KMS-11 (cell line): Measurements from ENCODE around the gene MCUB.

Experiments
- H2AFZ ChIP-seq: fragments of 200-600 bp; sonication (generic); 2 replicates; pipeline ENCODE4 v1.6.1; 2016; ENCODE audit warnings: antibody characterized with exemption, mixed run types, low read depth
- H3K27ac ChIP-seq: fragments of 200-600 bp; sonication (generic); 2 replicates; pipeline ENCODE4 v1.6.1; 2016; ENCODE audit warnings: mild to moderate bottlenecking, mixed run types
- H3K27me3 ChIP-seq: fragments of 200-600 bp; sonication (generic); 2 replicates; pipeline ENCODE4 v1.6.1; 2017; ENCODE audit warnings: mild to moderate bottlenecking, low read depth, mixed run types, moderate library complexity; ENCODE audit not compliant: insufficient read depth
- H3K36me3 ChIP-seq: fragments of 200-600 bp; sonication (generic); 2 replicates; pipeline ENCODE4 v1.6.1; 2017; ENCODE audit warnings: mild to moderate bottlenecking, mixed run types; ENCODE audit not compliant: insufficient read depth
- H3K4me1 ChIP-seq: fragments of 200-600 bp; sonication (generic); 2 replicates; pipeline ENCODE4 v1.6.1; 2016; ENCODE audit warnings: mild to moderate bottlenecking, low read depth, mixed run types; ENCODE audit not compliant: poor library complexity, severe bottlenecking
- H3K4me2 ChIP-seq: fragments of 200-600 bp; sonication (generic); 2 replicates; pipeline ENCODE4 v1.7.0; 2016; ENCODE audit warnings: mild to moderate bottlenecking, mixed run types
- H3K4me3 ChIP-seq: fragments of 200-600 bp; sonication (generic); IDR thresholded peaks from 2 replicates; pipeline ENCODE4 v1.6.1; 2017; ENCODE audit warnings: low read depth, low read length, mixed read lengths; ENCODE audit not compliant: insufficient read depth
- H3K79me2 ChIP-seq: fragments of 200-600 bp; sonication (generic); 2 replicates; pipeline ENCODE4 v1.6.1; 2016; ENCODE audit warnings: low read depth, mixed run types; ENCODE audit not compliant: insufficient read depth
- H3K9ac ChIP-seq: fragments of 200-600 bp; sonication (generic); 2 replicates; pipeline ENCODE4 v1.6.1; 2016; ENCODE audit warnings: mild to moderate bottlenecking, mixed run types
- H4K20me1 ChIP-seq: fragments of 200-600 bp; sonication (generic); 2 replicates; pipeline ENCODE4 v1.6.1; 2016; ENCODE audit warnings: mild to moderate bottlenecking, mixed run types; ENCODE audit not compliant: insufficient read depth
- CTCF ChIP-seq: fragments of 200-600 bp; sonication (generic); conservative IDR thresholded peaks from 2 replicates; pipeline ENCODE4 v1.6.1; 2017; ENCODE audit warnings: low read depth, mild to moderate bottlenecking, antibody characterized with exemption, low read length, moderate library complexity, mixed read lengths

The MCUB gene

GRCh38 chr4:109702950-109703663 lies 143.1 kb downstream of the MCUB start, which contains the start of gene CASP6:
Gene CASP6 (minus strand): TSS chr4:109703445. CDS start chr4:109703395, 50 bp downstream.
- H3K36me3 ChIP-seq = peaks cover 3% of the 10 kb centered on the region; the same call in 1 of the 2 replicates
- peak within 1 kb of the TSS; percentile 51 for H3K4me3 ChIP-seq
- H3K4me2 ChIP-seq = peak within 1 kb of the TSS; percentile 99
- peak within 1 kb of the TSS; percentile 75 for H2AFZ ChIP-seq
- peak; percentile 57; the same call in 1 of the 2 replicates for TF ChIP-seq CTCF
- peaks cover 79% of the 10 kb centered on the region for H3K4me1 ChIP-seq
- H3K9ac ChIP-seq = peak within 1 kb of the TSS; percentile 68
- peak within 1 kb of the TSS; percentile 89 for H3K27ac ChIP-seq
- H4K20me1 ChIP-seq = no peaks in the 10 kb centered on the region
- peaks cover 34% of the 10 kb centered on the region for H3K79me2 ChIP-seq
- H3K27me3 ChIP-seq = no peaks in the 10 kb centered on the region

GRCh38 chr4:109703664-109704361 lies 143.8 kb downstream of the MCUB start:
- Histone ChIP-seq H3K9ac (peak overlapping the region; percentile 68; the same call in 1 of the 2 replicates), H3K36me3 (peaks cover 3% of the 10 kb centered on the region; the same call in 1 of the 2 replicates), H3K27ac (peak overlapping the region; percentile 89), H3K4me1 (peaks cover 80% of the 10 kb centered on the region), H4K20me1 (no peaks in the 10 kb centered on the region), H3K27me3 (no peaks in the 10 kb centered on the region), H3K79me2 (peaks cover 34% of the 10 kb centered on the region), H3K4me3 (no peak overlapping the region), H3K4me2 (peak overlapping the region; percentile 77), H2AFZ (peak overlapping the region; percentile 75)
- no peak for TF ChIP-seq CTCF

- H3K4me1 ChIP-seq = peaks cover 65% of the 10 kb centered on the region
- H3K9ac ChIP-seq = peak overlapping the region; percentile 16; the same call in 1 of the 2 replicates
- H3K36me3 ChIP-seq = no peaks in the 10 kb centered on the region
- H3K4me2 ChIP-seq = peak overlapping the region; percentile 77
- TF ChIP-seq CTCF = no peak
- no peak overlapping the region for H3K4me3 ChIP-seq
- peak overlapping the region; percentile 23; the same call in 1 of the 2 replicates for H2AFZ ChIP-seq
- H3K27me3 ChIP-seq = no peaks in the 10 kb centered on the region
- no peaks in the 10 kb centered on the region for H3K79me2 ChIP-seq
- H4K20me1 ChIP-seq = no peaks in the 10 kb centered on the region
- H3K27ac ChIP-seq = peak overlapping the region; percentile 70
Observed at GRCh38 chr4:109708435-109708834, 148.4 kb downstream of the MCUB start.

GRCh38 chr4:109708990-109709389 lies 148.9 kb downstream of the MCUB start:
- Histone ChIP-seq H3K79me2 (no peaks in the 10 kb centered on the region), H3K36me3 (no peaks in the 10 kb centered on the region), H3K4me2 (peak overlapping the region; percentile 77), H3K9ac (peak overlapping the region; percentile 16; the same call in 1 of the 2 replicates), H3K4me1 (peaks cover 59% of the 10 kb centered on the region), H4K20me1 (no peaks in the 10 kb centered on the region), H3K27me3 (no peaks in the 10 kb centered on the region), H3K4me3 (no peak overlapping the region), H2AFZ (peak overlapping the region; percentile 23; the same call in 1 of the 2 replicates), H3K27ac (peak overlapping the region; percentile 70)
- no peak for TF ChIP-seq CTCF
